ENCODE data around the gene PIP4K2A.

The PIP4K2A gene

GRCh38 chr10:22704942-22705341 lies 9.4 kb downstream of the PIP4K2A start:
- no peak overlapping the region for H3K4me3 ChIP-seq (ENCODE audit: low read depth, low read length)
- in situ Hi-C loops (cut with HindIII; ENCODE audit: low sequenced_read_pairs) = no loop called here
- no peak for TF ChIP-seq CTCF (IDR thresholded peaks at IDR 0.05; ENCODE audit: low read depth, low read length, missing control alignments)
- DNase-seq (ENCODE audit: low read depth) = no peak

- no peak for TF ChIP-seq CTCF (IDR thresholded peaks at IDR 0.05; ENCODE audit: low read depth, low read length, missing control alignments)
- no peak for DNase-seq (ENCODE audit: low read depth)
- no peak overlapping the region for H3K4me3 ChIP-seq (ENCODE audit: low read depth, low read length)
- in situ Hi-C loops (cut with HindIII; ENCODE audit: low sequenced_read_pairs) = no loop called here
These were observed 9.9 kb downstream of the PIP4K2A start for GRCh38 chr10:22704471-22704911.

- no peak for DNase-seq (ENCODE audit: low read depth)
- in situ Hi-C loops (cut with HindIII; ENCODE audit: low sequenced_read_pairs) = no loop called here
- H3K4me3 ChIP-seq (ENCODE audit: low read depth, low read length) = no peak overlapping the region
- no peak for TF ChIP-seq CTCF (IDR thresholded peaks at IDR 0.05; ENCODE audit: low read depth, low read length, missing control alignments)
These were observed 12.0 kb downstream of the PIP4K2A start for GRCh38 chr10:22702348-22702747.

GRCh38 chr10:22701132-22701826 lies 13.1 kb downstream of the PIP4K2A start:
- in situ Hi-C loops (cut with HindIII; ENCODE audit: low sequenced_read_pairs) = no loop called here
- H3K4me3 ChIP-seq (ENCODE audit: low read depth, low read length) = no peak overlapping the region
- no peak for TF ChIP-seq CTCF (IDR thresholded peaks at IDR 0.05; ENCODE audit: low read depth, low read length, missing control alignments)
- DNase-seq (ENCODE audit: low read depth) = no peak

GRCh38 chr10:22700489-22700888 lies 13.9 kb downstream of the PIP4K2A start:
- no peak for TF ChIP-seq CTCF (IDR thresholded peaks at IDR 0.05; ENCODE audit: low read depth, low read length, missing control alignments)
- H3K4me3 ChIP-seq (ENCODE audit: low read depth, low read length) = no peak overlapping the region
- in situ Hi-C loops (cut with HindIII; ENCODE audit: low sequenced_read_pairs) = no loop called here
- DNase-seq (ENCODE audit: low read depth) = no peak

- TF ChIP-seq CTCF (IDR thresholded peaks at IDR 0.05; ENCODE audit: low read depth, low read length, missing control alignments) = no peak
- no peak for DNase-seq (ENCODE audit: low read depth)
- H3K4me3 ChIP-seq (ENCODE audit: low read depth, low read length) = no peak overlapping the region
- in situ Hi-C loops (cut with HindIII; ENCODE audit: low sequenced_read_pairs) = no loop called here
These were observed 14.4 kb downstream of the PIP4K2A start for GRCh38 chr10:22699976-22700375.
